ENCODE data around the gene NPR1.

NPR1 gene

DNA sequence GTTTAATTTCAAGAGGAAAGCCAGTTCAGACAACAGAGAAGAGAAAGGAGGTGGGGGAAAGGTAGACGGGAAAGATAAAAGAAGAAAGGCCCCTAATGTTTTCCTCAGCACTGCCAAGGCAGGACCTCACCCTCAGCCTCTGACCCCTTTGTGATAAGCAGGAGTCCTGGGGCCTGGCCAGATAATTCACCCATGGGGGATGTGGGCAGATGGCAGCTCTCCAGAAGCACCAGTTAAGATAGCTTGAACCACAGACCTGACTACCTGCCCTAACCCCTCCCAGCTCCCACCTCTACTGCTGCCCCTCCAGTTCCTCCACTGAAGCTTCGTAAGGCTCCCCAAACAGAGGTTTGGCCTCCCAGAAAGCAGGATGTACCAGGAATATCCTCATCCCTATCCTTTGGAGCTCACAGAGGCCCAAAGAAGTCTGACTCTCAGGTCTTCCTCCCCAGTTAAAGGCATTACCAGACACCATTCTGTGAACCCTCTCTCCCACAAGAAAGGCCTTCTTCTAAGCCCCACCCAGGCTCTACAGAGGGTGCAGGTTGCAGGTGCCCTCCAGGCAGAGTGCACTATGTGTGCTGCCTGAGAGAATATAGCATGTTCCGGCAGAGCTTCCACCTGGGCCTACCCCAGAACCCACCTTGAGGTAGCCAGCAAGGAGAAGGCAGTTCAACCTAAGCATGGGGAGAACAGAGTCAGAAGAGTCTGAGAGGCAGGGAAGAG lies 29.2 kb upstream of the NPR1 start:
- TF ChIP-seq, protein P1, sequence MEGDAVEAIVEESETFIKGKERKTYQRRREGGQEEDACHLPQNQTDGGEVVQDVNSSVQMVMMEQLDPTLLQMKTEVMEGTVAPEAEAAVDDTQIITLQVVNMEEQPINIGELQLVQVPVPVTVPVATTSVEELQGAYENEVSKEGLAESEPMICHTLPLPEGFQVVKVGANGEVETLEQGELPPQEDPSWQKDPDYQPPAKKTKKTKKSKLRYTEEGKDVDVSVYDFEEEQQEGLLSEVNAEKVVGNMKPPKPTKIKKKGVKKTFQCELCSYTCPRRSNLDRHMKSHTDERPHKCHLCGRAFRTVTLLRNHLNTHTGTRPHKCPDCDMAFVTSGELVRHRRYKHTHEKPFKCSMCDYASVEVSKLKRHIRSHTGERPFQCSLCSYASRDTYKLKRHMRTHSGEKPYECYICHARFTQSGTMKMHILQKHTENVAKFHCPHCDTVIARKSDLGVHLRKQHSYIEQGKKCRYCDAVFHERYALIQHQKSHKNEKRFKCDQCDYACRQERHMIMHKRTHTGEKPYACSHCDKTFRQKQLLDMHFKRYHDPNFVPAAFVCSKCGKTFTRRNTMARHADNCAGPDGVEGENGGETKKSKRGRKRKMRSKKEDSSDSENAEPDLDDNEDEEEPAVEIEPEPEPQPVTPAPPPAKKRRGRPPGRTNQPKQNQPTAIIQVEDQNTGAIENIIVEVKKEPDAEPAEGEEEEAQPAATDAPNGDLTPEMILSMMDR (IDR thresholded peaks at IDR 0.05), result no peak
- no peak overlapping the region for H3K4me3 ChIP-seq
- DNase-seq (ENCODE audit: low spot score), result no peak
- peak overlapping the region in 1 of 2 donors; percentile 31 for H3K27ac ChIP-seq

DNA sequence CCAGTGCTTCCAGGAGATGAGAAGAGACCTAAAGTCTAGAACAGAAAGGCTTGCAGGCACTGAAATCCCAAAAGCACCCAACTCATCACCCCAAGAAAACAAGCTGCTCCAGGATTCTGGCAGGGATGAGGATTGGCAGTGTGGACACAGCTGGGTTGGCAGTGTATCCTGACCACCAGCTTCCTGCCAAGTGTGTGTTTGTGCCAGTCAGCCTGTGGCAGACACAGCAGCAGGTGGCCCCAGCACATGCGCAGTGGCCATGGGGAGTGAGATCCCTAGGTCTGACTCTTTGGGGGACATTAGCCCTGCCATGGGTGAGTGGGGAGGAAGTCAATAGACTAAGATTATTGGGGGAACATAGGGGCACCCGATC lies 28.6 kb upstream of the NPR1 start:
- no peak overlapping the region for H3K4me3 ChIP-seq
- TF ChIP-seq, protein P1 (IDR thresholded peaks at IDR 0.05), result no peak
- no peak for DNase-seq (ENCODE audit: low spot score)
- no peak overlapping the region for H3K27ac ChIP-seq

DNA sequence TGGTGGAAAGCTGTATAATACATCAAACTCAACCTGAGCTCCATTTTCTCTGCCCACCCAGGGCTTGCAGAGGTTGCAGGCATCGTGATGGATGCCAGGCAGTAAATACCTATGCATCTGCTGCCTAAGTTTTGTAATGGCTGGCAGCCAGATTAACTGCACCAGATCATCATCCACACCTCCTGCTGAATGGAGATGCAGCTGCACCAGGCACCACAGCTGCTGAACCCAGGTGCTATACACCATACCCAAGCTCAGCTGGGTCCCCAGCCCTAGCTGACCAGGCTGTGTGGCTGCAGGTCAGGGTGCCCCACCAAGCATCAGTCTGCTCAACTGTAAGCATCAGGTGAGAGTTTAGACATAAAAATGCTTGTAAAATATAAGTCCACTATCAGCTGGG lies 26.7 kb upstream of the NPR1 start:
- H3K27ac ChIP-seq, result no peak overlapping the region
- TF ChIP-seq, protein P1 (IDR thresholded peaks at IDR 0.05), result no peak
- DNase-seq (ENCODE audit: low spot score), result no peak
- H3K4me3 ChIP-seq, result no peak overlapping the region

DNA sequence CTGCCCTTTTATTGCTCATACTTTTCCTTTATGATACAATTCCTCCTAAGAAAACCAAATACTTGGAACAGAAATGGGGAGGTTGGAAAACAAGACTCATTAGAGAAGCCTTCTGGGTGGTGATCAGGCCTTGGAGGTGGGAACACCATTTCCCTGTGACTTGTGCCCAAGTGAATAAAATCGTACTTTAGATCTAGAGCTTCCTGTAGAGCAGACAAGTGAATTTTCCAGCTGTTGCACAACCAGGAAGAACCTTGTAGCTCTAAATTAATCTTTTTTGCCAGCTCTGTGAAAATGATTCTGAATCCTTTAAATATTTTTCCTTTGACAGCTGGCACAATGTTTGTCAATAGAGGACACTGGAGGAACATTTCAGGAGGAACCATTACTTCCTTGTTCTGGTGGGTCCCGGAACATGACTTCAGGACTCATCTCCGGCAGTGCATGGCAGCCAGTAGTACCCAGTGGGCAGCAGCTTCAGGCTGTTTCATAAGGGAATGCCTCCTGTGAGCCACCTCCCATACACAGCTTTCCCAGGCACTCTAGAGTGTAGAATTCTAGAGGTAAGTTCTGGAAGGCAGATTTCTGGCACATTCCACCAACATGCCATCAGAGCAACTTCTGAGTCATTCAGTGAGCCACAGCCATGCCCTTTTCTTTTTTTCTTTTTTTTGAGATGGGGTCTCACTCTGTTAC lies 25.5 kb upstream of the NPR1 start:
- Histone ChIP-seq H3K27ac (peak overlapping the region in 1 of 2 donors; percentile 77), H3K4me3 (no peak overlapping the region)
- no peak for DNase-seq (ENCODE audit: low spot score)
- TF ChIP-seq, protein P1 (IDR thresholded peaks at IDR 0.05), result no peak

DNA sequence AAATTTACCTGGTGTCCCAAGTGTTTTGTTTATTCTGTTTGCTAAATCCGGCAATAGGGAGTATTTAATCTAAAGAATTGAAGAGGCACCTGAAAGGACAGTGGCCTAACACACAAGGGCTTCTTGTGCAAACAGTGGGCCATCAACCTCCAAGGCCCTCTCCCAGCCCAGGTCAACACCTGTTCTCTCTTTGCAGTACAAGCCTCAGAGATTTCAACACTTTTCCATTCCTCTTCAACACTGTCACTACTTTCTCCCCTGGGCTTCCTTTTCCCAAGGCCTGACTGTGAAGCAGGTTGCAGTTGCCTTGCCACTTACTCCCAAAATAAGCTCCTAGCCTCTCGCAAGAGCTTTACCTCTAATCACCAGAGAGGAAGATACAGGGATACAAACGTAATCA lies 23.2 kb upstream of the NPR1 start:
- Histone ChIP-seq H3K4me3 (no peak overlapping the region), H3K27ac (no peak overlapping the region)
- no peak for DNase-seq (ENCODE audit: low spot score)
- TF ChIP-seq, protein P1 (IDR thresholded peaks at IDR 0.05), result no peak

DNA sequence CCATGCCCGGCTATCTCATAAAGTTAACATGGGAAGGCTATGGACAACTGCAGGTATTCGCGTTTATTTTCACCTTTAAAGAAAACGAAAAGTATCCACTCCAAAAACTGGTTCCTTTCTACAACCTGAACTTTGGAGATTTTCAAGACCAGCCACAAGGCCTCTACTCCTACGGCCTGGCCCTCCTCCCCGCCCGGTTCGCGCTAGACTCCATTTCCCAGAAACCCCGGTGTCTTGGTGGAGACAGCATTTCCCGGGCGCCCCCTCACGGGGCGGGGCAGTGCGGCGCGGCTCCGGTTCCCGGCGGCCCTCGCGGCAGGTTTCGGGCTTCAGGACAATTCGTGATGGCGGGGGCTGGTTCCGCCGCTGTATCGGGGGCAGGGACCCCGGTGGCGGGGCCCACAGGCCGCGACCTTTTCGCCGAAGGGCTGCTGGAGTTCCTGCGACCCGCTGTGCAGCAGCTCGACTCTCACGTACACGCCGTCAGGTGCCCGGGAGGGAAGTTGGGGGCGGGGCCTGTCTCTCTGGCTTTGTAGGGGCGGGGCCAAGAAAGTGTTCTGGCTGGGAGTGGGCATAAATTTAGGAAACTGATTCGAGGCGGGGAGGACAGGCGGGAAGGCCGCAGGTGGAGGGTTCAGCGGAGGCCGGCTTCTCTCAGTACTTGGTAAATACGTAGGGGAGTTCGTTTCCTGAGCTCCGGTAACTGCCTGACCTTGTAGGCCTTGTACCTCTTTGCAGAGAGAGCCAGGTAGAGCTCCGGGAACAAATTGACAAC lies 19.9 kb upstream of the NPR1 start, which contains the start of gene SNAPIN:
Gene SNAPIN, plus strand, starts transcription at position 304 of the 775 bp plus-strand sequence. Its CDS starts 41 bp downstream, at position 345.
- Histone ChIP-seq H3K4me3 (peak within 1 kb of the TSS; percentile 78), H3K27ac (peak within 1 kb of the TSS; percentile 94 to 97)
- peak; percentile 96 for DNase-seq (ENCODE audit: low spot score)
- TF ChIP-seq, protein P1 (IDR thresholded peaks at IDR 0.05), result no peak
